ENCODE data around the gene MSRB1. TPM values are rescaled to one million over a fixed set of nuclear protein-coding genes. Genes with fewer than 3 reads are reported as not detected.
"Not testable (repeated sequence)": the region's sequence is repeated elsewhere in the genome, so short reads cannot be mapped to it uniquely, and the experiment has no call there.

Gene MSRB1
- total and polyA plus RNA-seq, 4 donors, result 32.2 to 169 (median 98.0) TPM

GRCh38 chr16:1920122-1920521, 22.9 kb downstream of the MSRB1 start:
- H3K27ac ChIP-seq (ENCODE audit: low read depth in 1 of 2, low read length in 2 of 2); H3K9ac ChIP-seq (ENCODE audit: low read depth in 1 of 2, low read length in 2 of 2); DNase-seq (ENCODE audit: low spot score); H3K9me3 ChIP-seq (ENCODE audit: control insufficient read depth in 4 of 4, low read length in 3 of 4); H3K36me3 ChIP-seq (ENCODE audit: control insufficient read depth in 4 of 4, insufficient read depth in 3 of 4, low read depth in 1 of 4, low read length in 3 of 4); H3K4me3 ChIP-seq (ENCODE audit: low read depth in 1 of 3, low read length in 3 of 3): not testable (repeated sequence)
- Histone ChIP-seq H3K4me1 (ENCODE audit: control insufficient read depth in 4 of 4, insufficient read depth in 4 of 4, low read length in 3 of 4) (peaks cover 0 to 14% (median 5%) of the 10 kb centered on the region in 4 donors), H3K27me3 (ENCODE audit: control insufficient read depth in 4 of 4, insufficient read depth in 4 of 4, low read length in 3 of 4) (peaks cover 12 to 20% (median 12%) of the 10 kb centered on the region in 4 donors)
- WGBS, result 67% methylated on average over 21 of the region's 21 CpGs

GRCh38 chr16:1919327-1919998, 23.5 kb downstream of the MSRB1 start:
- H3K27ac ChIP-seq (ENCODE audit: low read depth in 1 of 2, low read length in 2 of 2), result no peak overlapping the region
- TF ChIP-seq FOXA1 (IDR thresholded peaks at IDR 0.05), result no peak
- TF ChIP-seq REST (IDR thresholded peaks at IDR 0.05), result no peak
- TF ChIP-seq FOXA2 (IDR thresholded peaks at IDR 0.05), result no peak
- peaks cover 0 to 14% (median 5%) of the 10 kb centered on the region in 4 donors for H3K4me1 ChIP-seq (ENCODE audit: control insufficient read depth in 4 of 4, insufficient read depth in 4 of 4, low read length in 3 of 4)
- H3K27me3 ChIP-seq (ENCODE audit: control insufficient read depth in 4 of 4, insufficient read depth in 4 of 4, low read length in 3 of 4), result peaks cover 12 to 20% (median 13%) of the 10 kb centered on the region in 4 donors
- H3K4me3 ChIP-seq (ENCODE audit: low read depth in 1 of 3, low read length in 3 of 3), result no peak overlapping the region
- no peak for DNase-seq (ENCODE audit: low spot score)
- no peaks in the 10 kb centered on the region for H3K36me3 ChIP-seq (ENCODE audit: control insufficient read depth in 4 of 4, insufficient read depth in 3 of 4, low read depth in 1 of 4, low read length in 3 of 4)
- no peak overlapping the region for H3K9ac ChIP-seq (ENCODE audit: low read depth in 1 of 2, low read length in 2 of 2)
- no peaks in the 10 kb centered on the region for H3K9me3 ChIP-seq (ENCODE audit: control insufficient read depth in 4 of 4, low read length in 3 of 4)
- 43% methylated on average over 30 of the region's 30 CpGs for WGBS

GRCh38 chr16:1918351-1919326, 24.4 kb downstream of the MSRB1 start, which contains the start of gene HS3ST6:
Gene HS3ST6 (minus strand): TSS chr16:1918415. CDS start chr16:1918323, 92 bp downstream.
- H3K36me3 ChIP-seq (ENCODE audit: control insufficient read depth in 4 of 4, insufficient read depth in 3 of 4, low read depth in 1 of 4, low read length in 3 of 4), result no peaks in the 10 kb centered on the region
- H3K9ac ChIP-seq (ENCODE audit: low read depth in 1 of 2, low read length in 2 of 2), result no peak within 1 kb of the TSS
- no peak within 1 kb of the TSS for H3K27ac ChIP-seq (ENCODE audit: low read depth in 1 of 2, low read length in 2 of 2)
- no peak for DNase-seq (ENCODE audit: low spot score)
- H3K4me1 ChIP-seq (ENCODE audit: control insufficient read depth in 4 of 4, insufficient read depth in 4 of 4, low read length in 3 of 4), result peaks cover 0 to 14% (median 5%) of the 10 kb centered on the region in 4 donors
- H3K9me3 ChIP-seq (ENCODE audit: control insufficient read depth in 4 of 4, low read length in 3 of 4), result no peaks in the 10 kb centered on the region
- TF ChIP-seq JUND (IDR thresholded peaks at IDR 0.05) (no peak), HNF4G (IDR thresholded peaks at IDR 0.05) (no peak), HNF4A (conservative IDR thresholded peaks at IDR 0.05) (no peak), REST (IDR thresholded peaks at IDR 0.05) (no peak), RXRA (IDR thresholded peaks at IDR 0.05) (no peak), NR2F2 (IDR thresholded peaks at IDR 0.05) (no peak), EGR1 (IDR thresholded peaks at IDR 0.05; ENCODE audit: low read depth in 2 of 2) (no peak), GABPA (IDR thresholded peaks at IDR 0.05 in 1 of 2, conservative IDR thresholded peaks at IDR 0.05 in 1 of 2) (no peak), CTCF (IDR thresholded peaks at IDR 0.05; ENCODE audit: low read depth, low read length, missing input control) (no peak), ATF3 (IDR thresholded peaks at IDR 0.05) (no peak)
- H3K27me3 ChIP-seq (ENCODE audit: control insufficient read depth in 4 of 4, insufficient read depth in 4 of 4, low read length in 3 of 4), result peaks cover 12 to 20% (median 13%) of the 10 kb centered on the region in 4 donors
- H3K4me3 ChIP-seq (ENCODE audit: low read depth in 1 of 3, low read length in 3 of 3), result peak within 1 kb of the TSS in 1 of 3 donors; percentile 19
- 6% methylated on average over 71 of the region's 71 CpGs for WGBS
